Measurements from ENCODE around the gene WDR5.

WDR5 gene

GRCh38 chr9:134208981-134209725 is 73.3 kb downstream of the WDR5 start:
- FAIRE-seq (no peak), DNase-seq (ENCODE audit: insufficient read length, low spot score) (no peak)
- TF ChIP-seq PAX5 (IDR thresholded peaks at IDR 0.05; ENCODE audit: insufficient read depth, low read length, severe bottlenecking) (no peak), SPI1 (IDR thresholded peaks at IDR 0.05; ENCODE audit: low read depth, low read length) (no peak), TAF1 (IDR thresholded peaks at IDR 0.05; ENCODE audit: low read depth, low read length) (no peak), POLR2AphosphoS5 (IDR thresholded peaks at IDR 0.05; ENCODE audit: low read depth, low read length) (no peak), POLR2A (IDR thresholded peaks at IDR 0.05; ENCODE audit: low read depth, low read length) (no peak), POU2F2 (IDR thresholded peaks at IDR 0.05; ENCODE audit: low read depth, low read length) (no peak)

All from GM12891 (cell line).